Gastrocnemius medialis (tissue), 4 donors: ENCODE results near the gene KRT4. TPM values are rescaled to one million over a fixed set of nuclear protein-coding genes. Genes with fewer than 3 reads are reported as not detected.

Experiments
- ATAC-seq, 2 donors: fragments of 150-250 bp; one replicate each; pipeline ENCODE4 v1.9.1; 2016
- DNase-seq, 2 donors: peaks; one replicate each; pipeline ENCODE4 v3.0.0-alpha.2; 2019
- H3K27ac ChIP-seq, 4 donors: fragments of 200-600 bp; sonication (generic); 1 replicate in 1 of 4; 2 replicates in 3 of 4; pipeline ENCODE4 v1.5.1; 2016 to 2018; ENCODE audit warnings: mild to moderate bottlenecking in 2 of 4, moderate library complexity in 1 of 4
- H3K27me3 ChIP-seq, 3 donors: fragments of 200-600 bp; sonication (generic) in 2 of 3; 1 replicate in 1 of 3; 2 replicates in 2 of 3; pipeline versions ENCODE4 v1.5.1 to v1.6.0; 2016 to 2019; ENCODE audit warnings: mild to moderate bottlenecking in 1 of 3, moderate library complexity in 1 of 3
- H3K36me3 ChIP-seq, 2 donors: fragments of 200-600 bp; sonication (generic) in 1 of 2; one replicate each; pipeline ENCODE4 v1.5.1; 2017 to 2018
- H3K4me1 ChIP-seq, 2 donors: fragments of 200-600 bp; sonication (generic) in 1 of 2; one replicate each; pipeline ENCODE4 v1.5.1; 2016 to 2017; ENCODE audit warnings: mild to moderate bottlenecking in 2 of 2
- H3K4me3 ChIP-seq, 4 donors: fragments of 200-600 bp; sonication (generic) in 3 of 4; 1 replicate in 1 of 4; 2 replicates in 3 of 4; pipeline ENCODE4 v1.5.1; 2016 to 2019; ENCODE audit warnings: mild to moderate bottlenecking in 2 of 4
- H3K9me3 ChIP-seq, 3 donors: fragments of 200-600 bp; sonication (generic) in 2 of 3; 1 replicate in 1 of 3; 2 replicates in 2 of 3; pipeline ENCODE4 v1.5.1; 2016 to 2019
- CTCF ChIP-seq, 5 experiments: fragments of 450-650 bp in 3 of 5; fragments of 200-600 bp in 2 of 5; sonication (generic) in 2 of 5; IDR thresholded peaks in 4 of 5; conservative IDR thresholded peaks in 1 of 5; 1 replicate in 4 of 5; 2 replicates in 1 of 5; pipeline ENCODE4 v1.5.1; 2016 to 2019; ENCODE audit warnings: antibody characterized with exemption in 5 of 5, mild to moderate bottlenecking in 3 of 5, moderate library complexity in 3 of 5
- POLR2A ChIP-seq, 2 donors: fragments of 450-650 bp; IDR thresholded peaks; one replicate each; pipeline ENCODE4 v1.6.1; 2017; ENCODE audit warnings: antibody characterized with exemption in 2 of 2, mild to moderate bottlenecking in 2 of 2, moderate library complexity in 2 of 2
- in situ Hi-C, 4 donors: fragments of 200-750 bp; cut with MboI; loops; one replicate each; pipeline versions ENCODE4 v1.15.0 to v1.8.0; 2017; ENCODE audit warnings: low sequenced_read_pairs in 4 of 4
- intact Hi-C: fragments of 100-400 bp; cut with DNase I; formaldehyde crosslinking; loops from one replicate; pipeline ENCODE4 v1.15.1; 2023; ENCODE audit warnings: low total_unique reads
- total RNA-seq, 4 donors: library from RNA; depleted of rRNA; stranded (reverse); fragments of >200 nt; gene quantifications; one replicate each; pipeline versions ENCODE4 v1.1.0 to v1.2.3, GENCODE V29; 2016

KRT4 gene
- total RNA-seq, 4 donors from 2014 or later, result not detected

- DNase-seq (no peak), ATAC-seq (no peak)
- no peaks in the 10 kb centered on the region for H3K36me3 ChIP-seq
- in situ Hi-C loops (no loop called here), intact Hi-C loops (no loop called here)
- H3K27ac ChIP-seq, result no peak overlapping the region
- no peak for TF ChIP-seq CTCF (IDR thresholded peaks at IDR 0.05 in 4 of 5, conservative IDR thresholded peaks at IDR 0.05 in 1 of 5)
- TF ChIP-seq POLR2A (IDR thresholded peaks at IDR 0.05), result no peak
- no peaks in the 10 kb centered on the region for H3K27me3 ChIP-seq
- no peak overlapping the region for H3K4me3 ChIP-seq
- H3K4me1 ChIP-seq, result no peaks in the 10 kb centered on the region
- no peaks in the 10 kb centered on the region for H3K9me3 ChIP-seq
Observed at GRCh38 chr12:52807544-52808470, 6.1 kb downstream of the KRT4 start.

- DNase-seq (no peak), ATAC-seq (no peak)
- H3K36me3 ChIP-seq, result no peaks in the 10 kb centered on the region
- intact Hi-C loops, result no loop called here
- no peaks in the 10 kb centered on the region for H3K9me3 ChIP-seq
- H3K4me3 ChIP-seq, result no peak overlapping the region
- no peak for TF ChIP-seq POLR2A (IDR thresholded peaks at IDR 0.05)
- no peak for TF ChIP-seq CTCF (IDR thresholded peaks at IDR 0.05 in 4 of 5, conservative IDR thresholded peaks at IDR 0.05 in 1 of 5)
- H3K27ac ChIP-seq, result no peak overlapping the region
- no peaks in the 10 kb centered on the region for H3K27me3 ChIP-seq
- in situ Hi-C loops, result no loop called here
- no peaks in the 10 kb centered on the region for H3K4me1 ChIP-seq
Observed at GRCh38 chr12:52806821-52807543, 6.9 kb downstream of the KRT4 start.

DNA sequence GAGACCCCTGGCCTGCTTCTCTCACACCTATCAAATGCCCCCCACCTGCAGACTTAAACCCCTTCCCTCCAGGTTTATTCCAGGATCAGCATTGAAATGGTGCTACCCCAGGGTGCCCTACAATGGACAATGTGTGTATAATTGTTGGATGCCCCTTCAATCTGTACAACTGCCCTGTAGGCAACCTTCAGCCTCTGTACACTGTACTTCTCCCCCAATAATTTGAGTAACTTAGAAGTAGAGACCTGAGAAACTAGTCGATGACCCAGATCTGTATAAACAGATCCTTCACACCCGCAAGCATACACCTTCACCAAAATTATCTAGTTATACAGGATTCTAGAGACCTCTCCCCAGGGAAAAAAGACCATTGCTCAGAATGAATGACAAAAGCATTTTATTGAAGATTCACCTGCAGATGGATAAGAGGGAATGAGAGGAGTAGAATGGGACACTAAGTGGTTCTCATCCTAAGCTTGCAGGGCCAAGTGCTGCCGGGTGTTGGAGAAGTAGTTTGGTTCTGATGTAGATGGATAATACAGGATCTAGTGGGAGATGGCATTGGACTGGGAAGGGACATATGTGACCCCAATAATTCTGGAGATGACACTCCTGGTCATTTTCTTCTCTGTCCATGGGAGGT, 7.6 kb downstream of the KRT4 start:
- intact Hi-C loops, result no loop called here
- ATAC-seq (no peak), DNase-seq (no peak)
- Histone ChIP-seq H3K27me3 (no peaks in the 10 kb centered on the region), H3K4me1 (no peaks in the 10 kb centered on the region), H3K9me3 (no peaks in the 10 kb centered on the region), H3K27ac (no peak overlapping the region), H3K4me3 (no peak overlapping the region), H3K36me3 (no peaks in the 10 kb centered on the region)
- TF ChIP-seq POLR2A (IDR thresholded peaks at IDR 0.05), result no peak
- no peak for TF ChIP-seq CTCF (IDR thresholded peaks at IDR 0.05 in 4 of 5, conservative IDR thresholded peaks at IDR 0.05 in 1 of 5)
- in situ Hi-C loops, result no loop called here

DNA sequence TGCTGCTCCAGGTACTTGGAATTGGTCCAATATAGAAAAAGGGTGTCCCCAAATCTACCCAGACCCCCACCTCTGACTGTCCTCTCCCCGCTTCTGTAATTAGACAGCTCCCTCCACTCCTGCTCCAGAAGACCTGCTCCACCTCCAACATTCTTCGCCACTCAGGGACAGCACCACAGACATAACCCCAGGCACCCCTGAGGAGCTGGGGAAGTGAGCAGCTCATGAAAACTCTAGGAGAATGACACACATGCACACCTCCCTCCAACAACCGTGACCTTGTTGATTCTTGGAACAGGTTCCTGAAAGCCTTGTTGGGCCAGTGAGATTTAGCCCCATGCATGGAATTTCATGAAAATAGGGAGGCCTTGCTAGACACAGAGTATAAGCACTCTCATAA, 8.2 kb downstream of the KRT4 start:
- ATAC-seq (no peak), DNase-seq (no peak)
- intact Hi-C loops, result no loop called here
- Histone ChIP-seq H3K9me3 (no peaks in the 10 kb centered on the region), H3K4me1 (no peaks in the 10 kb centered on the region), H3K27me3 (no peaks in the 10 kb centered on the region), H3K36me3 (no peaks in the 10 kb centered on the region), H3K27ac (no peak overlapping the region), H3K4me3 (no peak overlapping the region)
- TF ChIP-seq CTCF (IDR thresholded peaks at IDR 0.05 in 4 of 5, conservative IDR thresholded peaks at IDR 0.05 in 1 of 5), result no peak
- TF ChIP-seq POLR2A (IDR thresholded peaks at IDR 0.05), result no peak
- in situ Hi-C loops, result no loop called here
